HFFc6 (cell line): ENCODE results near the gene RARRES2. TPM values are rescaled to one million over a fixed set of nuclear protein-coding genes. Genes with fewer than 3 reads are reported as not detected.

Experiments
- DNase-seq: peaks from one replicate; pipeline ENCODE4 v3.0.0-alpha.2; 2018
- H3K27ac Mint-ChIP-seq: 2 replicates; pipeline ENCODE4 v1.8.0; 2020; ENCODE audit warnings: mild to moderate bottlenecking, mixed read lengths
- H3K27me3 Mint-ChIP-seq: 2 replicates; pipeline ENCODE4 v1.8.0; 2021; ENCODE audit warnings: mild to moderate bottlenecking, moderate library complexity, mixed read lengths; ENCODE audit not compliant: insufficient read depth
- H3K36me3 Mint-ChIP-seq: 2 replicates; pipeline ENCODE4 v1.8.0; 2021; ENCODE audit warnings: low read depth, mixed read lengths
- H3K4me1 Mint-ChIP-seq: 2 replicates; pipeline ENCODE4 v1.8.0; 2020; ENCODE audit warnings: low read depth, mixed read lengths
- H3K4me3 Mint-ChIP-seq: 2 replicates; pipeline ENCODE4 v1.8.0; 2020; ENCODE audit warnings: mild to moderate bottlenecking, moderate library complexity, mixed read lengths
- H3K9me3 Mint-ChIP-seq: 2 replicates; pipeline ENCODE4 v1.8.0; 2020; ENCODE audit warnings: mild to moderate bottlenecking, mixed read lengths
- CTCF ChIP-seq: fragments of 200-600 bp; sonication (generic); IDR thresholded peaks from 2 replicates; pipeline ENCODE4 v1.5.0; 2021; ENCODE audit warnings: antibody characterized with exemption, mild to moderate bottlenecking
- total RNA-seq, 6 experiments: library from RNA; stranded (reverse); fragmentation: NEBNext Ultra II Directional; extraction: Animal tissue kit (Norgen Biotek cat#: 25700); gene quantifications; 2 replicates in 1 of 6; 3 replicates in 5 of 6; pipeline ENCODE4 v1.2.3, GENCODE V29; 2021

RARRES2 gene
- total RNA-seq, 6 experiments from 2014 or later = 0.28 to 0.39 TPM; not detected in 4

- Mint-ChIP-seq H3K27ac (no peak overlapping the region), H3K9me3 (peaks cover 10% of the 10 kb centered on the region; the same call in 1 of the 2 replicates), H3K27me3 (peaks cover 10% of the 10 kb centered on the region), H3K4me1 (no peaks in the 10 kb centered on the region), H3K36me3 (no peaks in the 10 kb centered on the region), H3K4me3 (no peak overlapping the region)
- no peak for TF ChIP-seq CTCF
- DNase-seq = no peak
Observed at GRCh38 chr7:150329331-150330120, 11.9 kb downstream of the RARRES2 start.

- peaks cover 8% of the 10 kb centered on the region for H3K27me3 Mint-ChIP-seq
- H3K36me3 Mint-ChIP-seq = no peaks in the 10 kb centered on the region
- peaks cover 5% of the 10 kb centered on the region; the same call in 1 of the 2 replicates for H3K9me3 Mint-ChIP-seq
- TF ChIP-seq CTCF = no peak
- H3K4me1 Mint-ChIP-seq = peaks cover 5% of the 10 kb centered on the region; the same call in 1 of the 2 replicates
- H3K27ac Mint-ChIP-seq = no peak overlapping the region
- no peak for DNase-seq
- no peak overlapping the region for H3K4me3 Mint-ChIP-seq
Observed at GRCh38 chr7:150327308-150327707, 14.1 kb downstream of the RARRES2 start.

- no peak overlapping the region for H3K27ac Mint-ChIP-seq
- peaks cover 5% of the 10 kb centered on the region; the same call in 1 of the 2 replicates for H3K4me1 Mint-ChIP-seq
- no peak for TF ChIP-seq CTCF
- H3K4me3 Mint-ChIP-seq = no peak overlapping the region
- no peaks in the 10 kb centered on the region for H3K36me3 Mint-ChIP-seq
- H3K27me3 Mint-ChIP-seq = peaks cover 8% of the 10 kb centered on the region
- DNase-seq = no peak
- H3K9me3 Mint-ChIP-seq = peaks cover 5% of the 10 kb centered on the region; the same call in 1 of the 2 replicates
Observed at GRCh38 chr7:150326657-150327268, 14.7 kb downstream of the RARRES2 start.

- H3K4me1 Mint-ChIP-seq = peaks cover 9% of the 10 kb centered on the region; the same call in 1 of the 2 replicates
- DNase-seq = no peak
- peaks cover 8% of the 10 kb centered on the region for H3K27me3 Mint-ChIP-seq
- H3K36me3 Mint-ChIP-seq = no peaks in the 10 kb centered on the region
- TF ChIP-seq CTCF = no peak
- H3K27ac Mint-ChIP-seq = no peak overlapping the region
- H3K9me3 Mint-ChIP-seq = peaks cover 5% of the 10 kb centered on the region; the same call in 1 of the 2 replicates
- no peak overlapping the region for H3K4me3 Mint-ChIP-seq
Observed at GRCh38 chr7:150325901-150326300, 15.5 kb downstream of the RARRES2 start.

- H3K4me1 Mint-ChIP-seq = peaks cover 10% of the 10 kb centered on the region; the same call in 1 of the 2 replicates
- H3K36me3 Mint-ChIP-seq = no peaks in the 10 kb centered on the region
- no peak overlapping the region for H3K27ac Mint-ChIP-seq
- no peak for TF ChIP-seq CTCF
- H3K27me3 Mint-ChIP-seq = peaks cover 8% of the 10 kb centered on the region
- H3K9me3 Mint-ChIP-seq = peaks cover 5% of the 10 kb centered on the region; the same call in 1 of the 2 replicates
- no peak for DNase-seq
- H3K4me3 Mint-ChIP-seq = no peak overlapping the region
Observed at GRCh38 chr7:150325110-150325611, 16.3 kb downstream of the RARRES2 start.
